VCaP (cell line): ENCODE data around the gene AP4E1.

Source experiments
- H3K27ac ChIP-seq: fragments of 450-650 bp; 2 replicates; pipeline ENCODE4 v1.5.1; 2017
- TF ChIP-seq, protein P1 (sequence below): fragments of 450-650 bp; conservative IDR thresholded peaks from 2 replicates; pipeline ENCODE4 v1.5.1; 2017; ENCODE audit warnings: mild to moderate bottlenecking, moderate library complexity

AP4E1 gene

GRCh38 chr15:51004103-51004551 is 95.6 kb downstream of the AP4E1 start:
- no peak overlapping the region for H3K27ac ChIP-seq
- TF ChIP-seq, protein P1, sequence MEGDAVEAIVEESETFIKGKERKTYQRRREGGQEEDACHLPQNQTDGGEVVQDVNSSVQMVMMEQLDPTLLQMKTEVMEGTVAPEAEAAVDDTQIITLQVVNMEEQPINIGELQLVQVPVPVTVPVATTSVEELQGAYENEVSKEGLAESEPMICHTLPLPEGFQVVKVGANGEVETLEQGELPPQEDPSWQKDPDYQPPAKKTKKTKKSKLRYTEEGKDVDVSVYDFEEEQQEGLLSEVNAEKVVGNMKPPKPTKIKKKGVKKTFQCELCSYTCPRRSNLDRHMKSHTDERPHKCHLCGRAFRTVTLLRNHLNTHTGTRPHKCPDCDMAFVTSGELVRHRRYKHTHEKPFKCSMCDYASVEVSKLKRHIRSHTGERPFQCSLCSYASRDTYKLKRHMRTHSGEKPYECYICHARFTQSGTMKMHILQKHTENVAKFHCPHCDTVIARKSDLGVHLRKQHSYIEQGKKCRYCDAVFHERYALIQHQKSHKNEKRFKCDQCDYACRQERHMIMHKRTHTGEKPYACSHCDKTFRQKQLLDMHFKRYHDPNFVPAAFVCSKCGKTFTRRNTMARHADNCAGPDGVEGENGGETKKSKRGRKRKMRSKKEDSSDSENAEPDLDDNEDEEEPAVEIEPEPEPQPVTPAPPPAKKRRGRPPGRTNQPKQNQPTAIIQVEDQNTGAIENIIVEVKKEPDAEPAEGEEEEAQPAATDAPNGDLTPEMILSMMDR = no peak

- H3K27ac ChIP-seq = no peak overlapping the region
- TF ChIP-seq, protein P1 = no peak
Observed at GRCh38 chr15:51006336-51006985, 98.0 kb downstream of the AP4E1 start.

DNA sequence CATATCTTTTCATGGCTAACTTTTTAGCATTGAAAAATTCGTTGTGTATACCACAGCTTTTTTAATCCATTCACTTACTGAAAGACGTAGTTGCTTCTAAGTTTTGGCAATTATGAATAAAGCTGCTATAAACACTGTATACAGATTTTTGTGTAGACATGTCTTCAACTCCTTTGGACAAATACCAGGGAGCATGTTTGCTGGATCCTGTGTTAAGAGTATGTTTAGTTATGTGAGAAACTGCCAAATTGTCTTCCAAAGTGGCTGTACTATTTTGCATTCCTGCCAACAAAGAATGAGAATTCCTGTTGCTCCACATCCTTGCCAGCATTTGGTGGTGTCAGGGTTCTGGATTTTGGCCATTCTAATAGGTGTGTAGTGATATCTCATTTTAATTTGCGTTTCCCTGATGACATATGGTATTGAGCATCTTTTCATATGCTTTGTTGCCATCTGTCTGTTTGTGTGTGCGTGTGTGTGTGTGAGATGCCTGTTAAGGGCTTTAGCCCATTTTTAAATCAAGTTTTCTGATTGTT is 98.7 kb downstream of the AP4E1 start:
- H3K27ac ChIP-seq = no peak overlapping the region
- TF ChIP-seq, protein P1 = no peak

GRCh38 chr15:51011212-51011611 is 102.7 kb downstream of the AP4E1 start:
- TF ChIP-seq, protein P1 = no peak

GRCh38 chr15:51016615-51017014 is 108.1 kb downstream of the AP4E1 start:
- H3K27ac ChIP-seq = no peak overlapping the region
- TF ChIP-seq, protein P1 = no peak

More at GRCh38 chr15:51011212-51011611, 102.7 kb downstream of the AP4E1 start:
- H3K27ac ChIP-seq = no peak overlapping the region

DNA sequence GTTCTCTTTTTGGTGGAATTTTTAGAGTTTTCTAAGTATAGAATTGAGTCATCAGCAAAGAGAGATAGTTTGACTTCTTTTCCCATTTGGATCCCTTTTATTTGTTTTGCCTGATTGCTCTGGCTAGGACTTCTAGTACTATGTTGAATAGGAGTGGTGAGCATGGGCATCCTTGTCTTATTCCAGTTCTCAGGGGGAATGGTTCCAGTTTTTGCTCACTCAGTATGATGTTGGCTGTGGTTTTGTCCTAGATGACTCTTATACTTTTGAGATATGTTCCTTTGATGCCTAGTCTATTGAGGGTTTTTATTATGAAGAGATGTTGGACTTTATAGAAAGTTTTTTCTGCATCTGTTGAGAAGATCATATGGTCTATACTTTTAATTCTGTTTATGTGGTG is 113.7 kb downstream of the AP4E1 start:
- no peak overlapping the region for H3K27ac ChIP-seq
- TF ChIP-seq, protein P1 = no peak

DNA sequence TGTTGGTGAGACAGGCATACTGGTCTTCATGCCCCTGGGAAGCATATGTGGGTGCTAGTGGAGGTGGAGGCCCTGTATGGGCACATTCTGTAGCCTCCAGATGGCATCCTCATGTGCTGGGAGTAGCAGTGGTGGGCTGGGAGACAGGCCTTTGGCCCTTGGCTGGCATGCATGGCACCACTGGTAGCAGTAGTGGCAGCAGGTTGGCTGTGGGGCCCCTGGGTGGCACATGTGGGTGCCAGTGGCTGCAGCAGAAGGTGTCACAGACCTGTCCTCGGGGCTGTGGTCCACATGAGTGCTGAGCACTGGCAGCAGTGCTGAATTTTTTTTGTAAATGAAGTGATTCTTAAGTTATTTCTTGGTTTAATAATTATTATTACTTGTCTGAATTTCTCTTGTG is 115.0 kb downstream of the AP4E1 start:
- H3K27ac ChIP-seq = no peak overlapping the region
- TF ChIP-seq, protein P1 = no peak
